ENCODE results near the gene OGFOD2.

DNA sequence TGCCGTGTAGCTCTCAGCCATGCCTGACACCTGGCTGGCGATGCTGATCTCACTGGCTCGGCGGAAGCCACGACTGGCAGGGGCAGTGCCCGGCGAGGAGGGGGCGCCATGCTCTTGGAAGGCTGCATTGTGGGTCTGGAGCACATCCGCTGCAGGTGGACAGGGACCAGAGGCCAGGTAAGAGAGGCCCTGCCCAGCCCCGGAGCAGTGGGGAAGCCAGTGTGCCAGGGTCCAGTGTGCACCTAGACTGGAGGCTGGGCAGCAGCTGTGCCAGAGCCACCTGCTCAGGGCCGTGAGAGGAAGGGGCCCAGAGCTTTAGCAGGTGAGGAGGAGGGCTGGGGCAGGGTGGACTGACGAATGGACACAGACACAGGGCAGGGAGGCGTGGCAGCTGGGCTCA, 15.5 kb downstream of the OGFOD2 start:
- TF ChIP-seq, protein P1, sequence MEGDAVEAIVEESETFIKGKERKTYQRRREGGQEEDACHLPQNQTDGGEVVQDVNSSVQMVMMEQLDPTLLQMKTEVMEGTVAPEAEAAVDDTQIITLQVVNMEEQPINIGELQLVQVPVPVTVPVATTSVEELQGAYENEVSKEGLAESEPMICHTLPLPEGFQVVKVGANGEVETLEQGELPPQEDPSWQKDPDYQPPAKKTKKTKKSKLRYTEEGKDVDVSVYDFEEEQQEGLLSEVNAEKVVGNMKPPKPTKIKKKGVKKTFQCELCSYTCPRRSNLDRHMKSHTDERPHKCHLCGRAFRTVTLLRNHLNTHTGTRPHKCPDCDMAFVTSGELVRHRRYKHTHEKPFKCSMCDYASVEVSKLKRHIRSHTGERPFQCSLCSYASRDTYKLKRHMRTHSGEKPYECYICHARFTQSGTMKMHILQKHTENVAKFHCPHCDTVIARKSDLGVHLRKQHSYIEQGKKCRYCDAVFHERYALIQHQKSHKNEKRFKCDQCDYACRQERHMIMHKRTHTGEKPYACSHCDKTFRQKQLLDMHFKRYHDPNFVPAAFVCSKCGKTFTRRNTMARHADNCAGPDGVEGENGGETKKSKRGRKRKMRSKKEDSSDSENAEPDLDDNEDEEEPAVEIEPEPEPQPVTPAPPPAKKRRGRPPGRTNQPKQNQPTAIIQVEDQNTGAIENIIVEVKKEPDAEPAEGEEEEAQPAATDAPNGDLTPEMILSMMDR (IDR thresholded peaks at IDR 0.05): no peak
- no peak for TF ChIP-seq POLR2A (IDR thresholded peaks at IDR 0.05)
